ENCODE results near the gene PEX11B. TPM values are rescaled to one million over a fixed set of nuclear protein-coding genes. Genes with fewer than 3 reads are reported as not detected.

PEX11B gene
- total RNA-seq, 1 experiment from 2014 or later: 13.7 TPM

DNA sequence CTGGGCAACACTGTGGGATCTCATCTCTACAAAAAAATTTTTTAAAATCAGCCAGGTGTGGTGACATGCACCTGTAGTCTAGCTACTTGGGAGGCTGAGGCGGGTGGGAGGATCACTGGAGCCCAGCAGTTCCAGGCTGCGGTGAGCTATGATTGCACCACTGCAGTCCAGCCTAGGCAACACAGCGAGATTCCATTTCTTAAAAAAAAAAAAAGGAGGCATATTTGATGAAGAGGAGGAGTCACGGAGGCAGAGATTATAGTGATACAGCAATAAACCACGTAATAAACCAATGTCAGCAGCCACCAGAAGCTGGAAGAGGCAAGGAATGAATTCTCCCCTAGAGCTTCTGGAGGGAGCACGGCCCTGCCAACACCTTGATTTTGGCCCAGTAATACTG, 35.3 kb upstream of the PEX11B start:
- Histone ChIP-seq H2BK5ac (ENCODE audit: insufficient read length, low read length) (no peak overlapping the region), H3K9me3 (ENCODE audit: control insufficient read depth, low read depth, low read length) (no peaks in the 10 kb centered on the region), H4K20me1 (ENCODE audit: control insufficient read depth, insufficient read depth, insufficient read length) (no peaks in the 10 kb centered on the region), H2AFZ (ENCODE audit: low read length) (no peak overlapping the region), H3K9ac (ENCODE audit: extremely low read depth, insufficient read length, low read length) (no peak overlapping the region), H3K56ac (ENCODE audit: insufficient read length, low read depth, low read length) (no peak overlapping the region), H3K23ac (ENCODE audit: insufficient read length, low read depth, low read length) (no peak overlapping the region), H4K8ac (replicated peaks; ENCODE audit: insufficient read length, low read depth, low read length) (no peak overlapping the region), H2AK5ac (ENCODE audit: insufficient read length, low read length) (no peak overlapping the region), H3K18ac (ENCODE audit: insufficient read length, low read depth, low read length) (no peak overlapping the region), H2BK20ac (ENCODE audit: low read depth, low read length, poor library complexity, severe bottlenecking) (no peak overlapping the region), H3K27ac (ENCODE audit: insufficient read length, low read depth, low read length) (no peak overlapping the region), H3T11ph (ENCODE audit: low read length) (no peak overlapping the region), H3K4me1 (ENCODE audit: insufficient read depth, low read length) (no peaks in the 10 kb centered on the region; the same call in 1 of the 2 replicates), H4K5ac (ENCODE audit: insufficient read length, low read depth, low read length) (no peak overlapping the region), H4K91ac (ENCODE audit: insufficient read length, low read depth, low read length) (no peak overlapping the region), H3K14ac (ENCODE audit: insufficient read depth, low read length) (no peak overlapping the region), H3K79me2 (ENCODE audit: insufficient read depth, low read length) (no peaks in the 10 kb centered on the region), H3K4ac (ENCODE audit: low read depth, low read length) (no peak overlapping the region), H3K27me3 (ENCODE audit: insufficient read depth, low read length) (peaks cover 11% of the 10 kb centered on the region; the same call in 1 of the 2 replicates), H3K79me1 (ENCODE audit: insufficient read depth, low read depth, low read length, poor library complexity, severe bottlenecking) (no peaks in the 10 kb centered on the region), H2BK15ac (ENCODE audit: low read depth, low read length) (no peak overlapping the region), H3K4me2 (ENCODE audit: insufficient read depth, insufficient read length, low read length) (no peak overlapping the region), H2BK12ac (ENCODE audit: insufficient read length, low read depth, low read length) (no peak overlapping the region), H3K23me2 (ENCODE audit: insufficient read length, low read depth, low read length, poor library complexity, severe bottlenecking) (peaks cover 4% of the 10 kb centered on the region), H2BK120ac (ENCODE audit: low read depth, low read length, poor library complexity, severe bottlenecking) (no peak overlapping the region)
- Mint-ChIP-seq H3K36me3 (ENCODE audit: insufficient read depth in 1 of 3, low read depth in 3 of 3) (no peaks in the 10 kb centered on the region), H3K4me1 (peaks cover 12 to 18% of the 10 kb centered on the region in 2 experiments), H3K4me3 (no peak overlapping the region), H3K27ac (no peak overlapping the region), H3K9me3 (no peaks in the 10 kb centered on the region), H3K27me3 (ENCODE audit: low read depth) (peaks cover 30% of the 10 kb centered on the region)
- no CpG with 5 or more reads among the region's 6 CpGs for WGBS (ENCODE audit: extremely low coverage, insufficient read length, low lambda C conversion rate)
- TF ChIP-seq CTCF (conservative IDR thresholded peaks at IDR 0.05): no peak
- no peak for DNase-seq

All from H9 (cell line).